Spleen (tissue), 11 donors: ENCODE results near the gene ABCG8. TPM values are rescaled to one million over a fixed set of nuclear protein-coding genes. Genes with fewer than 3 reads are reported as not detected.
"Not testable (repeated sequence)": the region's sequence is repeated elsewhere in the genome, so short reads cannot be mapped to it uniquely, and the experiment has no call there.

Source experiments
- DNase-seq: peaks from one replicate; pipeline ENCODE4 v3.0.0-alpha.2; 2020
- H3K27ac ChIP-seq, 8 donors: fragments of 200-600 bp; sonication (generic) in 7 of 8; 1 replicate in 4 of 8; 2 replicates in 4 of 8; pipeline versions ENCODE4 v1.5.0 to v1.8.0; 2016 to 2021; ENCODE audit warnings: inconsistent platforms in 4 of 8, mild to moderate bottlenecking in 4 of 8, moderate library complexity in 1 of 8
- H3K27me3 ChIP-seq, 7 donors: fragments of 200-600 bp; sonication (generic) in 6 of 7; replicated peaks in 1 of 7; 1 replicate in 4 of 7; 2 replicates in 3 of 7; pipeline versions ENCODE4 v1.5.0 to v1.8.0; 2016 to 2021; ENCODE audit warnings: inconsistent platforms in 3 of 7, mild to moderate bottlenecking in 1 of 7
- H3K36me3 ChIP-seq, 6 donors: fragments of 200-600 bp; sonication (generic) in 5 of 6; 1 replicate in 4 of 6; 2 replicates in 2 of 6; pipeline versions ENCODE4 v1.5.0 to v1.8.0; 2016 to 2021; ENCODE audit warnings: inconsistent platforms in 2 of 6
- H3K4me1 ChIP-seq, 6 donors: fragments of 200-600 bp; sonication (generic) in 5 of 6; 1 replicate in 3 of 6; 2 replicates in 3 of 6; pipeline versions ENCODE4 v1.5.0 to v1.8.0; 2016 to 2021; ENCODE audit warnings: inconsistent platforms in 3 of 6
- H3K4me3 ChIP-seq, 8 donors: fragments of 200-600 bp; sonication (generic) in 7 of 8; 1 replicate in 4 of 8; 2 replicates in 4 of 8; pipeline versions ENCODE4 v1.5.0 to v1.8.0; 2016 to 2021; ENCODE audit warnings: inconsistent platforms in 4 of 8, mild to moderate bottlenecking in 4 of 8, moderate library complexity in 2 of 8
- H3K9me3 ChIP-seq, 8 donors: fragments of 200-600 bp; sonication (generic) in 7 of 8; 1 replicate in 4 of 8; 2 replicates in 4 of 8; pipeline versions ENCODE4 v1.5.0 to v1.8.0; 2016 to 2021; ENCODE audit warnings: inconsistent platforms in 4 of 8
- POLR2A ChIP-seq, 3 donors: fragments of 450-650 bp; IDR thresholded peaks; one replicate each; pipeline ENCODE4 v1.5.1; 2017; ENCODE audit warnings: antibody characterized with exemption in 3 of 3, mild to moderate bottlenecking in 1 of 3
- POLR2AphosphoS5 ChIP-seq, 3 donors: sonication (generic); formaldehyde crosslinking; IDR thresholded peaks; one replicate each; pipeline ENCODE4 v1.5.1; 2017; ENCODE audit warnings: antibody characterized with exemption in 3 of 3
- WGBS, 5 donors: extraction: QIAGEN DNeasy Blood & Tissue Kit in 3 of 5; methylation state at CpG; one replicate each; pipeline versions ENCODE4 v1.1.5 to v1.1.7; 2013 to 2018; 5-methylcytosine and 5-hydroxymethylcytosine counted together
- intact Hi-C: fragments of 100-400 bp; cut with DNase I; formaldehyde crosslinking; loops from one replicate; pipeline ENCODE4 v1.15.0; 2023; ENCODE audit warnings: low total_unique reads
- polyA plus RNA-seq, 3 donors: library from polyadenylated mRNA; stranded (reverse); fragments of 200-250 nt; gene quantifications; one replicate each; pipeline ENCODE4 v1.2.1, GENCODE V29; 2013
- total RNA-seq, 7 donors: library from RNA; depleted of rRNA in 3 of 7; stranded (reverse); fragments of >200 nt in 3 of 7; fragmentation: NEBNext Ultra II Directional in 4 of 7; extraction: Animal tissue kit (Norgen Biotek cat#: 25700) in 4 of 7; gene quantifications; one replicate each; pipeline versions ENCODE4 v1.1.0 to v1.2.1, GENCODE V29; 2016 to 2021
- TF ChIP-seq, protein P1 (sequence below), 11 experiments: fragments of 200-600 bp in 7 of 11; fragments of 450-650 bp in 4 of 11; sonication (generic) in 4 of 11; IDR thresholded peaks in 8 of 11; conservative IDR thresholded peaks in 3 of 11; 1 replicate in 7 of 11; 2 replicates in 4 of 11; pipeline versions ENCODE4 v1.4.0 to v1.8.0; 2016 to 2021; ENCODE audit warnings: antibody characterized with exemption in 11 of 11, inconsistent platforms in 4 of 11, mild to moderate bottlenecking in 1 of 11
- donor health status: healthy with polysubstance abuse.
- donor health status: DM: no; HTN: no; CAD: no; lungs with moderate emphysema.
- donor health status: DM: no; HTN: no; CAD: no.
- donor health status: Bipolar disorder and iron deficiency.
- donor health status: healthy.
- donor health status: DM: no; HTN: no; CAD: no.
- donor health status: DM: yes; HTN: yes; CAD: no.

Gene ABCG8
- total and polyA plus RNA-seq, 10 donors = 0.02 to 0.46 (median 0.20) TPM; not detected in 5

DNA sequence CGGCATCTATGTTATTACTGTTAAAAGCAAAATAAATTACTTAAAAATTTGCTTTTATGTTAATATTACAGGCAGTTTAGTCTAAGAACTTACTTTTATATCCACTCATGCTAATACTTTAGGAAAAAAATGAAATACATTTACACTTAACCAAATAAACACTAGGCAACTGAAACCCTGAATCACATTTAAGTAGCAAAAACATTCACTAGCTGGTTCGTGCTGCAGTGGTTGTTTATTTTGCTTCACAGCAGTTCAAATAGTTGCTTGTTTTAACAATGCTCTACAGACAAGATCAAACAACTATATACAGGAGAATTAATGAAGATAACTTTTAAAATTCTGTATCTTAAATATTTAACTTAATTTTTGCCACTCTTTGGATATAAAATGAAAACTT is 60.8 kb downstream of the ABCG8 start:
- H3K9me3 ChIP-seq = no peaks in the 10 kb centered on the region
- H3K4me3 ChIP-seq = no peak overlapping the region
- peaks cover 0 to 100% (median 59%) of the 10 kb centered on the region in 6 donors for H3K36me3 ChIP-seq
- WGBS, 5 donors = 88 to 95% (median 94%) methylated on average over 2 of the region's 2 CpGs
- H3K27me3 ChIP-seq = no peaks in the 10 kb centered on the region
- DNase-seq = no peak
- H3K4me1 ChIP-seq = no peaks in the 10 kb centered on the region
- TF ChIP-seq POLR2AphosphoS5 (IDR thresholded peaks at IDR 0.05) (no peak), POLR2A (IDR thresholded peaks at IDR 0.05) (no peak)
- TF ChIP-seq, protein P1, sequence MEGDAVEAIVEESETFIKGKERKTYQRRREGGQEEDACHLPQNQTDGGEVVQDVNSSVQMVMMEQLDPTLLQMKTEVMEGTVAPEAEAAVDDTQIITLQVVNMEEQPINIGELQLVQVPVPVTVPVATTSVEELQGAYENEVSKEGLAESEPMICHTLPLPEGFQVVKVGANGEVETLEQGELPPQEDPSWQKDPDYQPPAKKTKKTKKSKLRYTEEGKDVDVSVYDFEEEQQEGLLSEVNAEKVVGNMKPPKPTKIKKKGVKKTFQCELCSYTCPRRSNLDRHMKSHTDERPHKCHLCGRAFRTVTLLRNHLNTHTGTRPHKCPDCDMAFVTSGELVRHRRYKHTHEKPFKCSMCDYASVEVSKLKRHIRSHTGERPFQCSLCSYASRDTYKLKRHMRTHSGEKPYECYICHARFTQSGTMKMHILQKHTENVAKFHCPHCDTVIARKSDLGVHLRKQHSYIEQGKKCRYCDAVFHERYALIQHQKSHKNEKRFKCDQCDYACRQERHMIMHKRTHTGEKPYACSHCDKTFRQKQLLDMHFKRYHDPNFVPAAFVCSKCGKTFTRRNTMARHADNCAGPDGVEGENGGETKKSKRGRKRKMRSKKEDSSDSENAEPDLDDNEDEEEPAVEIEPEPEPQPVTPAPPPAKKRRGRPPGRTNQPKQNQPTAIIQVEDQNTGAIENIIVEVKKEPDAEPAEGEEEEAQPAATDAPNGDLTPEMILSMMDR (IDR thresholded peaks at IDR 0.05 in 8 of 11, conservative IDR thresholded peaks at IDR 0.05 in 3 of 11) = no peak
- intact Hi-C loops = no loop called here
- H3K27ac ChIP-seq = no peak overlapping the region

DNA sequence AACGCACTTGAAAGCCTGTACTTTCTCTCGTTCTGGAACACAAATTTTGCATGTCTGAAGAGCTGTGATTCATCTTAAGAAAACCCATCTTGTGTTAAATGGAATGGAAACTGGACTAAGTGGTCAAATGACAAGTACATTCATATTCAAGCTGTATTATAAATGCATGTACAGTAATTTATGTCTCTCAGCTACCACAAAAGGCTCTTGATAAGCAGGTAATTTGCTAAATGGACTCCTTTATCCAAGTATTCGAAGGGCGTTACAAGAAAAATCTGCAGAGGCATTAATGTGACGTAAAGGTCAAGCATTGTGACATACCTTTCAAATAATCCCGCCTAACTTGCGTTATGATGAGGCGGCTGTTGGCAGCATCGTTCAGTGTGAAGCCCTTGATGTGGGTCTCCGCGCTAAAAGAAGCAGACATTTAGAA is 66.6 kb downstream of the ABCG8 start:
- intact Hi-C loops = no loop called here
- H3K27ac ChIP-seq = no peak overlapping the region
- H3K9me3 ChIP-seq = no peaks in the 10 kb centered on the region
- no peaks in the 10 kb centered on the region for H3K4me1 ChIP-seq
- no peaks in the 10 kb centered on the region for H3K27me3 ChIP-seq
- DNase-seq = no peak
- TF ChIP-seq POLR2AphosphoS5 (IDR thresholded peaks at IDR 0.05) (no peak), POLR2A (IDR thresholded peaks at IDR 0.05) (no peak)
- TF ChIP-seq, protein P1 (IDR thresholded peaks at IDR 0.05 in 8 of 11, conservative IDR thresholded peaks at IDR 0.05 in 3 of 11) = no peak
- no peak overlapping the region for H3K4me3 ChIP-seq
- WGBS, 5 donors = 84 to 89% (median 85%) methylated on average over 11 of the region's 11 CpGs
- peaks cover 3 to 83% (median 36%) of the 10 kb centered on the region in 6 donors for H3K36me3 ChIP-seq

DNA sequence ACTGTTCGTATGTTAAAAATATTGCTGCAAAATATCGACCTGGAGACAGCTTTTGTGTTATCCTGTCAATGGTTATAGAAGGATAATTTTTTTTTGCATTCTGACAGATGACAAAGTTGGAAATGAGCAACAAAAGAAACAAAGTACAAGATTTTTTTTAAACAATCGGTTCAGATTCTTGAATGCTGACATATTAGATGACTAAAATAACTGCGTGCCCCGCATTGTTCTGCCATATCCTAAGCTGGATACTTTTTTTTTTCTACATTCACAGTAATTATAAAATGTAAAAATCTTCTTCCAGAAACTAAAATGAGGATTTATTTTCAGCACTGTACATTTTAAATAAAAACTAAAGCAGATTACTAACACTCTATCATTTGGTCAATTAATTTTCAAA is 67.1 kb downstream of the ABCG8 start:
- no peaks in the 10 kb centered on the region for H3K9me3 ChIP-seq
- WGBS, 5 donors = 88 to 96% (median 90%) methylated on average over 5 of the region's 5 CpGs
- H3K27me3 ChIP-seq = no peaks in the 10 kb centered on the region
- H3K36me3 ChIP-seq = peaks cover 3 to 83% (median 35%) of the 10 kb centered on the region in 6 donors
- intact Hi-C loops = no loop called here
- H3K4me3 ChIP-seq = no peak overlapping the region
- no peak for DNase-seq
- TF ChIP-seq POLR2AphosphoS5 (IDR thresholded peaks at IDR 0.05) (no peak), POLR2A (IDR thresholded peaks at IDR 0.05) (no peak)
- TF ChIP-seq, protein P1 (IDR thresholded peaks at IDR 0.05 in 8 of 11, conservative IDR thresholded peaks at IDR 0.05 in 3 of 11) = no peak
- no peak overlapping the region for H3K27ac ChIP-seq
- H3K4me1 ChIP-seq = no peaks in the 10 kb centered on the region

DNA sequence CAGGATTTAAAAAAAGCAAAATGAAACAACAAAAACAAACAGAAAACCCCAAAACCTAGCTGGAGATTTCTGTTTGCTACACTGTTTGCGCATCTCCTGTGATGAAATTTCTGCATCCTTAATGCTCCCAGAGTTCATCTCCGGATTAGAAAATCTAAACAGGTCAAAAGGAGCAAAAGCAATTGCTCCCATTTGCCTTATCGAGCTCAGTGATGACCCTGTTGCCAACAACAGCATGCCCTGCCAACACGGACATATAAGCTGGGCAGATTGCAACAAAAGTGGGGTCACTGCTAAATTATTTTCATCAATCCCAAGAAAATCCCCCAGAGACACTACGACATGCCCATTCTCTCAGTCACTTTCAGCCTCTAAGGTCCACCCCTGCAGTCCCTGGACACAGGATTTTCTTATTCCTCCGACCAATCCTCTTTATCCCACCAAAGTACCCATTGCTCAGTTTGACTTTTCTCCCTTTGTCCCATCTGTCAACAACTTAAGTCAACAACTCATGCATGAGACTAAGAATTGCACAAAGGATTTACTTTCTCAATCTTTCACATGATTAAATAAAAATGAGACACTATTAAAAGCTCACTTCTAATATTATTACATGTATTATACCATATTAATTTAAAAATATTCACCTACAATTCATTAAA is 67.8 kb downstream of the ABCG8 start:
- intact Hi-C loops = no loop called here
- 90 to 95% (median 92%) methylated on average over 6 of the region's 6 CpGs for WGBS, 5 donors
- Histone ChIP-seq H3K36me3 (peaks cover 3 to 83% (median 32%) of the 10 kb centered on the region in 6 donors), H3K4me1 (no peaks in the 10 kb centered on the region), H3K27ac (no peak overlapping the region), H3K9me3 (no peaks in the 10 kb centered on the region), H3K27me3 (no peaks in the 10 kb centered on the region), H3K4me3 (no peak overlapping the region)
- no peak for TF ChIP-seq POLR2AphosphoS5 (IDR thresholded peaks at IDR 0.05)
- TF ChIP-seq, protein P1 (IDR thresholded peaks at IDR 0.05 in 8 of 11, conservative IDR thresholded peaks at IDR 0.05 in 3 of 11) = no peak
- no peak for TF ChIP-seq POLR2A (IDR thresholded peaks at IDR 0.05)
- no peak for DNase-seq

DNA sequence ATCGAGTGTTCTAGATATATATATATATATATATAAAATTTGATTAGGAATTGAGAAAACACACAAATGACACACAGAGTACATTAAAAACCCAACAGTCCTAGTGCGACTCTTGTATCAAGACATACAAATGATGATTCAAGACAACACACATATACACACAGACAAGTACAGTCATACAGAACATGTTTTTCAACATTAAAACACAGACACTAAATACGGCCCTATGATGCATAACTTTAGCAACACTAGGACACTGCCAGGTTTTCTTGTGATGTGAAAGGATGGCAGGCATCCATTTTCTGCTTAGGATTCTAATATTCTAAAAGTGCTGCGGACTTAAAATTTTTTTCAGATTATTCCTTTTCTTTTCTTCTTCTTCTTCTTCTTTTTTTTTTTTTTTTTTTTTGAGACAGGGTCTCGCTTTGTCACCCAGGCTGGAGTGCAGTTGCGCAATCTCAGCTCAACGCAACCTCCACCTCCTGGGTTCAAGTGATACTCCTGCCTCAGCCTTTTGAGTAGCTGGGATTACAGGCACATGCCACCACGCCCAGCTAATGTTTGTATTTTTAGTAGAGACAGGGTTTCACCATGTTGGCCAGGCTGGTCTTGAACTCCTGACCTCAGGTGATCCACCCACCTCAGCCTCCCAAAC is 72.5 kb downstream of the ABCG8 start:
- H3K4me3 ChIP-seq, H3K27me3 ChIP-seq, H3K4me1 ChIP-seq, DNase-seq, H3K9me3 ChIP-seq, H3K27ac ChIP-seq, intact Hi-C loops: not testable (repeated sequence)
- H3K36me3 ChIP-seq = peaks cover 0 to 86% (median 43%) of the 10 kb centered on the region in 6 donors
- WGBS, 5 donors = 88 to 96% (median 89%) methylated on average over 8 of the region's 8 CpGs
